SK-N-MC (cell line): ENCODE data around the gene SARNP.

Experiments used
- EZH2 ChIP-seq: fragments of 200-600 bp; sonication (generic); IDR thresholded peaks from one replicate; pipeline ENCODE4 v1.6.1; 2017; ENCODE audit warnings: antibody characterized with exemption
- FOXP2 ChIP-seq: optimal IDR thresholded peaks from 2 replicates; pipeline ENCODE3; 2011; ENCODE audit warnings: mild to moderate bottlenecking, moderate library complexity; ENCODE audit not compliant: insufficient read depth; ENCODE audit errors: extremely low read length, control extremely low read depth
- POLR2AphosphoS5 ChIP-seq: IDR thresholded peaks from 2 replicates; pipeline ENCODE4 v1.6.1; 2012; ENCODE audit warnings: mild to moderate bottlenecking, low read depth, low read length, borderline replicate concordance

DNA sequence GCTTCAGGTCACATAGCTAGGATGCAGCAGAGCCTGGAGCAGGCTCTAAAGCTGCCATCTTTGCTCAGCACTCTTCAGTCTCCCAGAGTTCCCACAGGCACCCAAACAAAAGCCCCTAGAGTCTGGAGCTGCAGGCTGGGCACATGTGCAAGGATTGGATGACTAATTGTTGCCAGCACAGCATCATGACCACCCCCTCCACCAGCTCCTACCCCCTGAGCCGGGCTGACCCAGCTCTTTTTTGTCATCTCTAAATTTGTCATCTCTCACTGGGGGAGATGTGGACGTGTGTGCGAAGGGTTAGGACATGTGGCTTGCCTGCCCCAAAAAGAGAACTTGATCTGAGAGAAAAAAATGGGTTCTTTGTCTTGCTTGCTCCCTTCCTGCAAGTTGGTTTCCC is 29.5 kb upstream of the SARNP start:
- TF ChIP-seq POLR2AphosphoS5 (no peak), EZH2 (no peak), FOXP2 (no peak)
